K562 (cell line): Measurements from ENCODE around the gene ZNF487. TPM values are rescaled to one million over a fixed set of nuclear protein-coding genes. Genes with fewer than 3 reads are reported as not detected.
A peak's percentile ranks its signal among the peaks of the same experiment; 100 is the strongest.

Experiments used
- CBX3 ChIP-seq, 2 experiments: IDR thresholded peaks; 1 replicate in 1 of 2; 2 replicates in 1 of 2; pipeline ENCODE4 v1.6.1; 2012; ENCODE audit warnings: inconsistent platforms in 2 of 2, low read length in 2 of 2, borderline replicate concordance in 1 of 2, control low read depth in 1 of 2
- CREB3L1 ChIP-seq: fragments of 450-650 bp; IDR thresholded peaks from 2 replicates; pipeline ENCODE4 v1.6.1; 2014; ENCODE audit warnings: low read depth, mild to moderate bottlenecking, moderate library complexity, borderline replicate concordance
- DMBX1 ChIP-seq: fragments of 250-450 bp; sonication (Bioruptor Pico); IDR thresholded peaks from 2 replicates; pipeline ENCODE4 v1.8.0; 2022; ENCODE audit warnings: inconsistent platforms, mild to moderate bottlenecking, moderate library complexity, borderline replicate concordance
- ELF1 ChIP-seq: fragments of 200-800 bp; sonication (Bioruptor generic); IDR thresholded peaks from 2 replicates; pipeline ENCODE4 v1.6.1; 2016; ENCODE audit warnings: missing genetic modification characterization, missing compliant biosample characterization
- EWSR1 ChIP-seq: fragments of 450-650 bp; IDR thresholded peaks from 2 replicates; pipeline ENCODE4 v1.6.1; 2018; ENCODE audit warnings: borderline replicate concordance, mild to moderate bottlenecking, low read depth, moderate library complexity; ENCODE audit not compliant: partially characterized antibody
- FOXA3 ChIP-seq, 2 experiments: fragments of 450-650 bp in 1 of 2; sonication (generic) in 1 of 2; formaldehyde crosslinking; IDR thresholded peaks in 1 of 2; conservative IDR thresholded peaks in 1 of 2; 2 replicates each; pipeline versions ENCODE4 v1.4.0 to v1.8.0; 2020 to 2022; ENCODE audit warnings: mild to moderate bottlenecking in 2 of 2, missing genetic modification reagents in 1 of 2
- KLF6 ChIP-seq: fragments of 250-450 bp; sonication (Bioruptor Pico); IDR thresholded peaks from 2 replicates; pipeline ENCODE4 v1.4.0; 2020; ENCODE audit warnings: mild to moderate bottlenecking, moderate library complexity, borderline replicate concordance
- MAZ ChIP-seq, 2 experiments: fragments of 450-650 bp in 1 of 2; sonication (generic) in 1 of 2; formaldehyde crosslinking; IDR thresholded peaks in 1 of 2; conservative IDR thresholded peaks in 1 of 2; 2 replicates each; pipeline versions ENCODE4 v1.4.0 to v1.5.0; 2020; ENCODE audit warnings: mild to moderate bottlenecking in 1 of 2, missing genetic modification reagents in 1 of 2
- MIER1 ChIP-seq: fragments of 450-650 bp; IDR thresholded peaks from 2 replicates; pipeline ENCODE4 v1.6.1; 2016; ENCODE audit warnings: antibody characterized with exemption, mild to moderate bottlenecking, low read depth
- MLLT1 ChIP-seq, 2 experiments: fragments of 450-650 bp; IDR thresholded peaks; 2 replicates each; pipeline ENCODE4 v1.6.1; 2016
- NONO ChIP-seq, 2 experiments: fragments of 200-400 bp in 1 of 2; fragments of 450-650 bp in 1 of 2; formaldehyde crosslinking in 1 of 2; IDR thresholded peaks; 2 replicates each; pipeline ENCODE4 v1.6.1; 2017; ENCODE audit warnings: low read depth in 2 of 2, mild to moderate bottlenecking in 2 of 2, moderate library complexity in 2 of 2, low read length in 1 of 2
- PCBP1 ChIP-seq: fragments of 200-400 bp; formaldehyde crosslinking; IDR thresholded peaks from 2 replicates; pipeline ENCODE4 v1.6.1; 2018; ENCODE audit warnings: mild to moderate bottlenecking, low read depth, low read length; ENCODE audit not compliant: poor library complexity, severe bottlenecking
- PML ChIP-seq: IDR thresholded peaks from 2 replicates; pipeline ENCODE4 v1.6.1; 2012; ENCODE audit warnings: low read length, inconsistent platforms
- PRPF4 ChIP-seq: fragments of 200-400 bp; formaldehyde crosslinking; IDR thresholded peaks from one replicate; pipeline ENCODE4 v1.6.1; 2017; ENCODE audit warnings: low read length, low read depth, mild to moderate bottlenecking; ENCODE audit not compliant: insufficient read depth, poor library complexity, severe bottlenecking
- RAD51 ChIP-seq: fragments of 450-650 bp; IDR thresholded peaks from 2 replicates; pipeline ENCODE4 v1.7.1; 2016; ENCODE audit warnings: low read depth, mild to moderate bottlenecking, borderline replicate concordance
- RFX1 ChIP-seq: fragments of 450-650 bp; IDR thresholded peaks from 2 replicates; pipeline ENCODE4 v1.6.1; 2016; ENCODE audit warnings: mild to moderate bottlenecking, moderate library complexity
- SMARCE1 ChIP-seq: fragments of 450-650 bp; IDR thresholded peaks from 2 replicates; pipeline ENCODE4 v1.7.1; 2016; ENCODE audit warnings: mild to moderate bottlenecking
- STAT5B ChIP-seq: fragments of 250-450 bp; sonication (Bioruptor Pico); IDR thresholded peaks from 2 replicates; pipeline ENCODE4 v1.8.0; 2021; ENCODE audit warnings: mild to moderate bottlenecking, inconsistent platforms
- TCFL5 ChIP-seq: fragments of 250-450 bp; sonication (Bioruptor Pico); conservative IDR thresholded peaks from 2 replicates; pipeline ENCODE4 v1.6.1; 2021; ENCODE audit warnings: mild to moderate bottlenecking, moderate library complexity, matching md5 sums
- ZBTB8A ChIP-seq: fragments of 450-650 bp; IDR thresholded peaks from 2 replicates; pipeline ENCODE4 v1.6.1; 2018; ENCODE audit warnings: mild to moderate bottlenecking, moderate library complexity; ENCODE audit not compliant: partially characterized antibody
- ZEB2 ChIP-seq: fragments of 450-650 bp; IDR thresholded peaks from 2 replicates; pipeline ENCODE4 v1.6.1; 2016
- ZFX ChIP-seq: sonication (generic); formaldehyde crosslinking; IDR thresholded peaks from 2 replicates; pipeline ENCODE4 v1.8.0; 2022; ENCODE audit warnings: mild to moderate bottlenecking, missing genetic modification reagents, moderate library complexity
- ZNF134 ChIP-seq: fragments of 250-450 bp; sonication (Bioruptor Pico); conservative IDR thresholded peaks from 2 replicates; pipeline ENCODE4 v1.4.0; 2020
- ZNF140 ChIP-seq: fragments of 250-450 bp; sonication (Bioruptor Pico); IDR thresholded peaks from 2 replicates; pipeline ENCODE4 v1.8.0; 2021; ENCODE audit warnings: moderate library complexity, mild to moderate bottlenecking, inconsistent platforms
- ZNF766 ChIP-seq: fragments of 200-800 bp; sonication (Bioruptor generic); conservative IDR thresholded peaks from 2 replicates; pipeline ENCODE4 v1.6.1; 2016; ENCODE audit warnings: missing genetic modification characterization, missing compliant biosample characterization
- polyA plus RNA-seq, 8 experiments: library from polyadenylated mRNA; depleted of rRNA in 4 of 8; stranded (reverse) in 5 of 8; unstranded in 3 of 8; fragments of >200 nt; fragmentation: Nextera tagmentation in 2 of 8; fragmentation: Illumina TruSeq in 1 of 8; extraction: Ambion mirVana in 2 of 8; extraction: Trizol in 1 of 8; gene quantifications; 2 replicates each; pipeline versions ENCODE4 v1.2.1 to v1.2.3, GENCODE V29; 2011 to 2014; ENCODE audit warnings: inconsistent platforms in 1 of 8, missing spikeins in 1 of 8
- total RNA-seq, 7 experiments: library from RNA; depleted of rRNA in 6 of 7; stranded (reverse); fragments of >200 nt in 6 of 7; fragmentation: Illumina TruSeq in 2 of 7; extraction: Trizol in 2 of 7; gene quantifications; 2 replicates each; pipeline versions ENCODE4 v1.2.1 to v1.2.3, GENCODE V29; 2011 to 2021; ENCODE audit warnings: low replicate concordance in 1 of 7

ZNF487 gene
- total and polyA plus RNA-seq, 9 of the 15 experiments (the other 6 are each of a cell fraction or from before 2014, with no cell fraction given): 1.9 to 6.5 (median 4.2) TPM

- peak; percentile 70; the same call in 1 of the 2 replicates for TF ChIP-seq ZEB2
- peak; percentile 99 for TF ChIP-seq PCBP1
- peak; percentile 90 for TF ChIP-seq RAD51
- TF ChIP-seq MAZ (CRISPR knock-in tag; conservative IDR thresholded peaks at IDR 0.05 in 1 of 2, IDR thresholded peaks at IDR 0.05 in 1 of 2): peak; percentile 81 to 91
- TF ChIP-seq KLF6 (CRISPR knock-in tag): peak; percentile 53; the same call in 1 of the 2 replicates
- TF ChIP-seq ZNF766 (CRISPR knock-in tag): peak; percentile 56; the same call in 1 of the 2 replicates
- no peak for TF ChIP-seq ZNF140 (CRISPR knock-in tag)
- TF ChIP-seq MLLT1 (IDR thresholded peaks at IDR 0.05): peak; percentile 74 to 91
- peak; percentile 46 for TF ChIP-seq PRPF4
- no peak; the same call in 1 of the 2 replicates for TF ChIP-seq ZNF134 (CRISPR knock-in tag)
- no peak for TF ChIP-seq STAT5B (CRISPR knock-in tag)
- TF ChIP-seq CREB3L1: peak; percentile 78
- peak; percentile 96 for TF ChIP-seq ELF1 (tag)
- TF ChIP-seq PML: peak; percentile 70
- TF ChIP-seq MIER1: no peak
- TF ChIP-seq FOXA3 (CRISPR knock-in tag; conservative IDR thresholded peaks at IDR 0.05 in 1 of 2, IDR thresholded peaks at IDR 0.05 in 1 of 2): peak in 1 of 2 experiments; percentile 96; a peak in 1 of 4 replicates
- TF ChIP-seq CBX3 (IDR thresholded peaks at IDR 0.05; ENCODE audit: borderline replicate concordance in 1 of 2, low read length in 2 of 2): peak in 1 of 2 experiments; percentile 91; a peak in 2 of 3 replicates
- TF ChIP-seq TCFL5: no peak
- TF ChIP-seq ZBTB8A: no peak
- peak; percentile 80; the same call in 1 of the 2 replicates for TF ChIP-seq DMBX1
- no peak for TF ChIP-seq EWSR1
- TF ChIP-seq SMARCE1: no peak; the same call in 1 of the 2 replicates
- peak; percentile 70 for TF ChIP-seq ZFX (CRISPR knock-in tag)
- TF ChIP-seq RFX1: no peak
- TF ChIP-seq NONO (IDR thresholded peaks at IDR 0.05; ENCODE audit: low read depth in 2 of 2, low read length in 1 of 2): peak in 1 of 2 experiments; percentile 93; a peak in 2 of 4 replicates
These were observed 39.8 kb upstream of the ZNF487 start (continued) for GRCh38 chr10:43396928-43397624.
